ENCODE results near the gene TTYH3. TPM values are rescaled to one million over a fixed set of nuclear protein-coding genes. Genes with fewer than 3 reads are reported as not detected.
A peak's percentile ranks its signal among the peaks of the same experiment; 100 is the strongest.

Gene TTYH3
- total RNA-seq, 1 experiment from 2014 or later: 20.9 TPM

GRCh38 chr7:2661096-2661449, 29.3 kb downstream of the TTYH3 start:
- TF ChIP-seq CTCF (IDR thresholded peaks at IDR 0.05; ENCODE audit: unreplicated experiment): no peak
- CTCF ChIA-PET: no interaction called here
- Mint-ChIP-seq H3K4me3 (ENCODE audit: unreplicated experiment) (no peak overlapping the region), H3K27me3 (ENCODE audit: insufficient read depth, unreplicated experiment) (no peaks in the 10 kb centered on the region), H3K36me3 (ENCODE audit: insufficient read depth, unreplicated experiment) (peaks cover 5% of the 10 kb centered on the region), H3K27ac (ENCODE audit: low read depth, unreplicated experiment) (no peak overlapping the region), H3K4me1 (ENCODE audit: insufficient read depth, unreplicated experiment) (no peaks in the 10 kb centered on the region), H3K9me3 (ENCODE audit: unreplicated experiment) (no peaks in the 10 kb centered on the region)
- intact Hi-C loops (cut with micrococcal nuclease): no loop called here
- no TSS peak for BruUV-seq (replicated peaks)
- POLR2A ChIA-PET: no interaction called here
- no peak for DNase-seq (ENCODE audit: unreplicated experiment)

GRCh38 chr7:2661602-2662272, 30.0 kb downstream of the TTYH3 start:
- ChIA-PET CTCF (no interaction called here), POLR2A (no interaction called here)
- DNase-seq (ENCODE audit: unreplicated experiment): no peak
- Mint-ChIP-seq H3K36me3 (ENCODE audit: insufficient read depth, unreplicated experiment) (peaks cover 5% of the 10 kb centered on the region), H3K4me1 (ENCODE audit: insufficient read depth, unreplicated experiment) (no peaks in the 10 kb centered on the region), H3K4me3 (ENCODE audit: unreplicated experiment) (no peak overlapping the region), H3K27ac (ENCODE audit: low read depth, unreplicated experiment) (no peak overlapping the region), H3K9me3 (ENCODE audit: unreplicated experiment) (no peaks in the 10 kb centered on the region), H3K27me3 (ENCODE audit: insufficient read depth, unreplicated experiment) (peaks cover 3% of the 10 kb centered on the region)
- no TSS peak for BruUV-seq (replicated peaks)
- TF ChIP-seq CTCF (IDR thresholded peaks at IDR 0.05; ENCODE audit: unreplicated experiment): no peak
- intact Hi-C loops (cut with micrococcal nuclease): no loop called here

GRCh38 chr7:2662273-2663120, 30.7 kb downstream of the TTYH3 start:
- Mint-ChIP-seq H3K27me3 (ENCODE audit: insufficient read depth, unreplicated experiment) (peaks cover 10% of the 10 kb centered on the region), H3K4me3 (ENCODE audit: unreplicated experiment) (no peak overlapping the region), H3K27ac (ENCODE audit: low read depth, unreplicated experiment) (no peak overlapping the region), H3K4me1 (ENCODE audit: insufficient read depth, unreplicated experiment) (no peaks in the 10 kb centered on the region), H3K36me3 (ENCODE audit: insufficient read depth, unreplicated experiment) (peaks cover 5% of the 10 kb centered on the region), H3K9me3 (ENCODE audit: unreplicated experiment) (no peaks in the 10 kb centered on the region)
- ChIA-PET CTCF (interaction anchor here (0.7 kb wide), 1 partner anchor 25 kb away, joined by 3 read pairs; no protein-coding TSS in a partner anchor), POLR2A (no interaction called here)
- no TSS peak for BruUV-seq (replicated peaks)
- DNase-seq (ENCODE audit: unreplicated experiment): no peak
- intact Hi-C loops (cut with micrococcal nuclease): no loop called here
- TF ChIP-seq CTCF (IDR thresholded peaks at IDR 0.05; ENCODE audit: unreplicated experiment): no peak

GRCh38 chr7:2663121-2663886, 31.5 kb downstream of the TTYH3 start:
- H3K27me3 Mint-ChIP-seq (ENCODE audit: insufficient read depth, unreplicated experiment): peaks cover 18% of the 10 kb centered on the region
- intact Hi-C loops (cut with micrococcal nuclease): no loop called here
- CTCF ChIA-PET: interaction anchor here (0.6 to 0.7 kb wide), 3 partner anchors 26 to 211 kb away, joined by 3 to 4 read pairs (median 3); no protein-coding TSS in a partner anchor

More at GRCh38 chr7:2663121-2663886, 31.5 kb downstream of the TTYH3 start:
- no peak overlapping the region for H3K27ac Mint-ChIP-seq (ENCODE audit: low read depth, unreplicated experiment)
- POLR2A ChIA-PET: no interaction called here
- TF ChIP-seq CTCF (IDR thresholded peaks at IDR 0.05; ENCODE audit: unreplicated experiment): no peak
- no peaks in the 10 kb centered on the region for H3K4me1 Mint-ChIP-seq (ENCODE audit: insufficient read depth, unreplicated experiment)
- no peak overlapping the region for H3K4me3 Mint-ChIP-seq (ENCODE audit: unreplicated experiment)
- peaks cover 5% of the 10 kb centered on the region for H3K36me3 Mint-ChIP-seq (ENCODE audit: insufficient read depth, unreplicated experiment)
- H3K9me3 Mint-ChIP-seq (ENCODE audit: unreplicated experiment): no peaks in the 10 kb centered on the region
- no peak for DNase-seq (ENCODE audit: unreplicated experiment)
- BruUV-seq (replicated peaks): TSS peak; percentile 36

All from MCF 10A (cell line).